Measurements from ENCODE around the gene ATXN7.

- TF ChIP-seq, protein P1, sequence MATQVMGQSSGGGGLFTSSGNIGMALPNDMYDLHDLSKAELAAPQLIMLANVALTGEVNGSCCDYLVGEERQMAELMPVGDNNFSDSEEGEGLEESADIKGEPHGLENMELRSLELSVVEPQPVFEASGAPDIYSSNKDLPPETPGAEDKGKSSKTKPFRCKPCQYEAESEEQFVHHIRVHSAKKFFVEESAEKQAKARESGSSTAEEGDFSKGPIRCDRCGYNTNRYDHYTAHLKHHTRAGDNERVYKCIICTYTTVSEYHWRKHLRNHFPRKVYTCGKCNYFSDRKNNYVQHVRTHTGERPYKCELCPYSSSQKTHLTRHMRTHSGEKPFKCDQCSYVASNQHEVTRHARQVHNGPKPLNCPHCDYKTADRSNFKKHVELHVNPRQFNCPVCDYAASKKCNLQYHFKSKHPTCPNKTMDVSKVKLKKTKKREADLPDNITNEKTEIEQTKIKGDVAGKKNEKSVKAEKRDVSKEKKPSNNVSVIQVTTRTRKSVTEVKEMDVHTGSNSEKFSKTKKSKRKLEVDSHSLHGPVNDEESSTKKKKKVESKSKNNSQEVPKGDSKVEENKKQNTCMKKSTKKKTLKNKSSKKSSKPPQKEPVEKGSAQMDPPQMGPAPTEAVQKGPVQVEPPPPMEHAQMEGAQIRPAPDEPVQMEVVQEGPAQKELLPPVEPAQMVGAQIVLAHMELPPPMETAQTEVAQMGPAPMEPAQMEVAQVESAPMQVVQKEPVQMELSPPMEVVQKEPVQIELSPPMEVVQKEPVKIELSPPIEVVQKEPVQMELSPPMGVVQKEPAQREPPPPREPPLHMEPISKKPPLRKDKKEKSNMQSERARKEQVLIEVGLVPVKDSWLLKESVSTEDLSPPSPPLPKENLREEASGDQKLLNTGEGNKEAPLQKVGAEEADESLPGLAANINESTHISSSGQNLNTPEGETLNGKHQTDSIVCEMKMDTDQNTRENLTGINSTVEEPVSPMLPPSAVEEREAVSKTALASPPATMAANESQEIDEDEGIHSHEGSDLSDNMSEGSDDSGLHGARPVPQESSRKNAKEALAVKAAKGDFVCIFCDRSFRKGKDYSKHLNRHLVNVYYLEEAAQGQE (IDR thresholded peaks at IDR 0.05; ENCODE audit: insufficient read depth in 1 of 2, low read depth in 2 of 2, low read length in 2 of 2), result no peak
- no peak for TF ChIP-seq TAF1 (IDR thresholded peaks at IDR 0.05; ENCODE audit: borderline replicate concordance, insufficient read depth, low read length)
- no peak for TF ChIP-seq SIN3A (IDR thresholded peaks at IDR 0.05; ENCODE audit: borderline replicate concordance, insufficient read depth, low read length)
- no peak for TF ChIP-seq POLR2AphosphoS5 (IDR thresholded peaks at IDR 0.05; ENCODE audit: low read depth, low read length)
Observed at GRCh38 chr3:63970631-63971475, 107.2 kb downstream of the ATXN7 start.

Measured in PFSK-1 (cell line).